Ectodermal cell (in vitro differentiated cells): ENCODE data around the gene C22orf23.
"Not testable (repeated sequence)": the region's sequence is repeated elsewhere in the genome, so short reads cannot be mapped to it uniquely, and the experiment has no call there.

Experiments used
- H3K27ac ChIP-seq: 2 replicates; pipeline ENCODE4 v1.7.0; 2013; ENCODE audit warnings: mild to moderate bottlenecking, low read depth, low read length; ENCODE audit not compliant: insufficient read depth, poor library complexity, severe bottlenecking
- H3K27me3 ChIP-seq: 2 replicates; pipeline ENCODE4 v1.7.0; 2013; ENCODE audit warnings: mild to moderate bottlenecking, low read length; ENCODE audit not compliant: insufficient read depth, control insufficient read depth, poor library complexity, severe bottlenecking
- H3K36me3 ChIP-seq: one replicate; pipeline ENCODE4 v1.7.0; 2013; ENCODE audit warnings: low read length; ENCODE audit not compliant: control insufficient read depth, insufficient read depth
- H3K4me1 ChIP-seq: one replicate; pipeline ENCODE4 v1.7.0; 2013; ENCODE audit warnings: low read length; ENCODE audit not compliant: control insufficient read depth, insufficient read depth
- H3K4me3 ChIP-seq: 2 replicates; pipeline ENCODE4 v1.7.0; 2013; ENCODE audit warnings: low read depth, low read length, control low read depth; ENCODE audit not compliant: insufficient read depth
- H3K9me3 ChIP-seq: 2 replicates; pipeline ENCODE4 v1.7.0; 2013; ENCODE audit warnings: mild to moderate bottlenecking, low read length, moderate library complexity; ENCODE audit not compliant: control insufficient read depth
- WGBS, 2 experiments: methylation state at CpG; one replicate each; pipeline ENCODE4 v1.1.7; 2013; ENCODE audit warnings: missing lambda C conversion rate in 2 of 2; 5-methylcytosine and 5-hydroxymethylcytosine counted together

C22orf23 gene

GRCh38 chr22:37982938-37983859 is 29.8 kb upstream of the C22orf23 start:
- H3K4me1 ChIP-seq: peaks cover 31% of the 10 kb centered on the region
- H3K27me3 ChIP-seq: peaks cover 29% of the 10 kb centered on the region
- no peaks in the 10 kb centered on the region for H3K9me3 ChIP-seq
- H3K4me3 ChIP-seq: peak overlapping the region; percentile 33
- H3K36me3 ChIP-seq: no peaks in the 10 kb centered on the region
- 11 to 12% methylated on average over 84 of the region's 84 CpGs for WGBS, 2 experiments
- H3K27ac ChIP-seq: no peak overlapping the region

- WGBS, 2 experiments: 90 to 93% methylated on average over 8 of the region's 8 CpGs
- Histone ChIP-seq H3K27ac (no peak overlapping the region), H3K4me3 (peak overlapping the region; percentile 1), H3K36me3 (no peaks in the 10 kb centered on the region), H3K9me3 (no peaks in the 10 kb centered on the region), H3K27me3 (peaks cover 29% of the 10 kb centered on the region), H3K4me1 (peaks cover 31% of the 10 kb centered on the region)
Measured at GRCh38 chr22:37982151-37982785, 28.9 kb upstream of the C22orf23 start.

DNA sequence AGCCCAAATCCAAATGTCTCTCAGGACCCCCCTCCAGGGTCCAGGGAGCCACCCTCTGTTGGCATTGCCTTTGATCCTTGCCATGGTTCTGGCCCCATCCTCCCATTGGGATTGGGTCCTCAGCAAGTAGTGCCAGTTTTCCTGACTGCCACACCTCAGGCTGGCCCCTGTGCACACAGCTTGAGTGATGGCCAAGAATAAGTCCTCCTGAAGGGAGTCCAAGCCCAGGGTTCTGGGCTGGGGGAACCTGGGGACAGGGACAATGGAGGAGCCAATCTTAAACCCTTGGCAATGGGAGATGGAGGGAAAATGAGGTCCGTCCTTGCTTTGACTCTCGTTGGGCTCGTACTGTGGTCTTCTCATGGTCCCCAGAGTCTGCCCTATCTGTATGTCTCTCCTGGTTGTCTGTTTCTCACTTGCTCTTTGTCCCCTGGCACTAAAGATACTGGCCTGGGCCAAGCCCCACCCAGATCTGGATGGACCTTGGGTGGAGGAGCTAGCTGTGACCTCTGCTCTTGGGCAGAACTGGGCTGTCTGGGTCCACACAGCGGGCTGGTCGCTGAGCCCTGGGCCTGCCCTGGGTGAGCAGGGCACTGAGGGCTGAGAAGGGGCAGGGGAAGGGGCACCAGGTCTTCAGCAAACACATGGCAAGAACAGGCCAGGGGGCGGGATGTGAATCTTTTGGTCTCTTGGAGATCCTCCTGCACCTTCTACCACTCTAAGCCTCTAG is 28.0 kb upstream of the C22orf23 start:
- Histone ChIP-seq H3K4me1 (peaks cover 31% of the 10 kb centered on the region), H3K27ac (no peak overlapping the region), H3K36me3 (no peaks in the 10 kb centered on the region), H3K9me3 (no peaks in the 10 kb centered on the region), H3K27me3 (peaks cover 29% of the 10 kb centered on the region), H3K4me3 (peak overlapping the region; percentile 0)
- WGBS, 2 experiments: 92% methylated on average over 6 of the region's 6 CpGs

- WGBS, 2 experiments: 38 to 40% methylated on average over 8 of the region's 8 CpGs
- Histone ChIP-seq H3K36me3 (no peaks in the 10 kb centered on the region), H3K27me3 (peaks cover 28% of the 10 kb centered on the region), H3K9me3 (no peaks in the 10 kb centered on the region), H3K4me1 (peaks cover 22% of the 10 kb centered on the region), H3K4me3 (no peak overlapping the region), H3K27ac (no peak overlapping the region)
Measured at GRCh38 chr22:37979782-37980181, 26.4 kb upstream of the C22orf23 start.

DNA sequence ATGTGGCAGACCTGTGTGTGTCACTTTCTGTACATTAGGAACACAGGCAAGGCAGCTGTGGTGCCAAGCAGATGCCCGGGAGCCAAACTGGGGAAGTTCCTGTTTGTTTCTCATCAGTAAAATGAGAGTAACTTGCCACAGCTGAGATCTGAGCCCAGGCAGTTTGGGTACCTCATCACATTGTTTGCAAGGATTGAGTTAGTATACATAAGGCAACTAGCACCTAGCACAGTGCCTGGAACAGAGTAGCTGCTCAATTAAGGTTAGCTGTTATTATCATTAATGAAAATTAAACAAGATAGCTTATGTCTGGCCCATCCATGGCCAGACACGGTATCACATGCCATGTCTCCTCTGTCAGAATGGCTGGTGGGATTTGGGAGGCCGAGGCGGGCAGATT is 23.1 kb upstream of the C22orf23 start:
- Histone ChIP-seq H3K4me3 (no peak overlapping the region), H3K27me3 (no peaks in the 10 kb centered on the region), H3K36me3 (no peaks in the 10 kb centered on the region), H3K4me1 (peaks cover 21% of the 10 kb centered on the region), H3K9me3 (no peaks in the 10 kb centered on the region), H3K27ac (no peak overlapping the region)
- 94 to 97% methylated on average over 4 of the region's 4 CpGs for WGBS, 2 experiments

- not testable (repeated sequence) for H3K36me3 ChIP-seq, H3K9me3 ChIP-seq, H3K27ac ChIP-seq, H3K27me3 ChIP-seq, H3K4me3 ChIP-seq
- H3K4me1 ChIP-seq: peaks cover 23% of the 10 kb centered on the region
- 92 to 94% methylated on average over 8 of the region's 8 CpGs for WGBS, 2 experiments
Measured at GRCh38 chr22:37976022-37976421, 22.6 kb upstream of the C22orf23 start.

GRCh38 chr22:37975153-37975552 is 21.8 kb upstream of the C22orf23 start:
- Histone ChIP-seq H3K27ac (no peak overlapping the region), H3K4me1 (peaks cover 14% of the 10 kb centered on the region), H3K36me3 (no peaks in the 10 kb centered on the region), H3K9me3 (no peaks in the 10 kb centered on the region), H3K4me3 (no peak overlapping the region), H3K27me3 (no peaks in the 10 kb centered on the region)
- WGBS, 2 experiments: 91 to 94% methylated on average over 2 of the region's 2 CpGs

- 94 to 96% methylated on average over 33 of the region's 33 CpGs for WGBS, 2 experiments
- no peaks in the 10 kb centered on the region for H3K36me3 ChIP-seq
- no peak overlapping the region for H3K4me3 ChIP-seq
- H3K27ac ChIP-seq: no peak overlapping the region
- no peaks in the 10 kb centered on the region for H3K27me3 ChIP-seq
- H3K4me1 ChIP-seq: peaks cover 13% of the 10 kb centered on the region
- no peaks in the 10 kb centered on the region for H3K9me3 ChIP-seq
Measured at GRCh38 chr22:37973271-37974170, 20.1 kb upstream of the C22orf23 start.

GRCh38 chr22:37972527-37972926 is 19.1 kb upstream of the C22orf23 start:
- 84 to 88% methylated on average over 3 of the region's 3 CpGs for WGBS, 2 experiments
- peaks cover 23% of the 10 kb centered on the region for H3K4me1 ChIP-seq
- H3K9me3 ChIP-seq: no peaks in the 10 kb centered on the region
- no peaks in the 10 kb centered on the region for H3K27me3 ChIP-seq
- no peaks in the 10 kb centered on the region for H3K36me3 ChIP-seq
- no peak overlapping the region for H3K4me3 ChIP-seq
- H3K27ac ChIP-seq: no peak overlapping the region
